ENCODE results near the gene IFNL2.

- TF ChIP-seq CTCF (IDR thresholded peaks at IDR 0.05) (no peak), POLR2A (IDR thresholded peaks at IDR 0.05) (no peak)
Observed at GRCh38 chr19:39230096-39230764, 38.0 kb upstream of the IFNL2 start.

All from esophagus squamous epithelium (tissue), 4 donors.